Measurements from ENCODE around the gene DDX47.

DNA sequence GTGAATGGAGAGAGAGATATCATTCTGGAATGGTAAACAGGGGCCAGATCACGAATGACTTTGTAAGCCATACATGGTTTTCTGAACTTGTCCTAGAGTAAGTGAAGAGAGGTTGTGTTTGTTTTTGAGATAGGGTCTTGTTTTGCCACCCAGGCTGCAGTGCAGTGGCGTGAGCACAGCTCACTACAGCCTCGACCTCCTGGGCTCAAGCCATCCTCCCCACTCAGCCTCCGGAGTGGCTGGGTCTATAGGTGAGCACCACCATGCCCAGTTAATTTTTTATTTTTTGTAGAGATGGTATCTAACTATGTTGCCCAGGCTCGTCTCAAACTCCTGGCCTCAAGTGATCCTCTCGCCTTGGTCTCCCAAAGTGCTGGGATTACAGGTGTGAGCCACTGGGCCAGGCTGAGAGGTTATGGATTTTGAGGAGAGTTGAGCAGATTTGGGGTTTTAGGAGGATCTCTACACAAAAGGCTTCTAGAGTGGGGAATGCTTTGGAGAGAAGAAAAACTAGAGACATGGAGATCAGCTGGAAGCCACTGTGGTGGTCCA is 58.5 kb downstream of the DDX47 start:
- no peak for TF ChIP-seq CTCF (IDR thresholded peaks at IDR 0.05)
- no peak for TF ChIP-seq POLR2A (IDR thresholded peaks at IDR 0.05)
- TF ChIP-seq EP300 (IDR thresholded peaks at IDR 0.05) = no peak
- no peak for TF ChIP-seq POLR2AphosphoS5 (IDR thresholded peaks at IDR 0.05)
